GOT3 (cell line): Measurements from ENCODE around the gene SLC35E4.
A peak's percentile ranks its signal among the peaks of the same experiment; 100 is the strongest.
"Not testable (repeated sequence)": the region's sequence is repeated elsewhere in the genome, so short reads cannot be mapped to it uniquely, and the experiment has no call there.

Source experiments
- DNase-seq: peaks from one replicate; lab custom pipeline; 2025; ENCODE audit warnings: mixed read lengths; lab: John Stamatoyannopoulos, UW

The SLC35E4 gene

DNA sequence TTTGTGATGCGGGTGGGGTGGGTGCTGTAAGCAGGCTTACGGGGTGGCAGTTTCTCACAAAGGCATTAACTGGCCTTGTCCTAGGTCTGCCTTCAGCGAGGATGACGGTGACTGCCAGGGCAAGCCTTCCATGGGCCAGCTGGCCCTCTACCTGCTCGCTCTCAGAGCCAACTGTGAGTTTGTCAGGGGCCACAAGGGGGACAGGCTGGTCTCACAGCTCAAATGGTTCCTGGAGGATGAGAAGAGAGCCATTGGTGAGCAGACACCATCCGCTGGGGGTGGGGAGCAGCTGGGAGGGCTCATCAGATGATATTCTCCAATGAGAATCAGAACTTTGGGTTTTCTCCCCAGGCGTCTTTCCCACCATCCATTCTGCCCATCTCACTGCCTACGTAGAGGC is 22.8 kb upstream of the SLC35E4 start:
- DNase-seq = no peak

GRCh38 chr22:30614268-30614667 is 21.3 kb upstream of the SLC35E4 start:
- no peak for DNase-seq

DNA sequence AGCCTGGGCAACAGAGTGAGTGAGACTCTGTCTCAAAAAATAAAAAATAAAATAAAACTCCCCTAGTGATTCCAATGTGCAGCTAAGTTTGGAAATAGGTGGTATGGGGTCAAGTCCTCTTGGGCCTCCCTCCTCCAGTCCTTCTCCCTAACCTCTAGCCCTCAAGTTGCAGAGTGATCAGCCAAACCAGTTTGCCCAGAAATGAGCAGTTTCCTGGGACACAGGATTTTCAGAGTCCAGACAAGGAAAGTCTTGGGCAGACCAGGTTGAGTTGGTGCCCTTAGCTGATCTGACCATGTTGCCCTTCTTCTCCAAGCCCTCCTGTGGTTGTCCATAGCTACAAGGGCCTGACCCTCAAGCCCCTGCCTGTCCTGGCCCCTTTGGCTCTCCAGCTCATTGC is 20.7 kb upstream of the SLC35E4 start:
- no peak for DNase-seq

DNA sequence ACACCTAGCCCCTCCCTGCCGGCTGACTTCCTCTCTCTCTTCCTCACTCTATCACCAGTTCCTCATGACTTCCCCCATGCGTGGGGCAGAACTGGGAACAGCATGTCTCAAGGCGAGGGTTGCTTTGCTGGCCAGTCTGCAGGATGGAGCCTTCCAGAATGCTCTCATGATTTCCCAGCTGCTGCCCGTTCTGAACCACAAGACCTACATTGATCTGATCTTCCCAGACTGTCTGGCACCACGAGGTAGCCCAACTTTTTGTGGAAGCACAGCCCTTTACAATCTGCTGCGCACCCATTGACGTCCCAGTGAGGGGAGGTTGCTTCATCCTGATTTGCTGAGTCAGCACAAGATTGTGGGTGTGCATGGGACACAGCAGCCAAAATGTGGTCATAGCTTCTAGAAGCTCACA is 20.0 kb upstream of the SLC35E4 start:
- DNase-seq = no peak

DNA sequence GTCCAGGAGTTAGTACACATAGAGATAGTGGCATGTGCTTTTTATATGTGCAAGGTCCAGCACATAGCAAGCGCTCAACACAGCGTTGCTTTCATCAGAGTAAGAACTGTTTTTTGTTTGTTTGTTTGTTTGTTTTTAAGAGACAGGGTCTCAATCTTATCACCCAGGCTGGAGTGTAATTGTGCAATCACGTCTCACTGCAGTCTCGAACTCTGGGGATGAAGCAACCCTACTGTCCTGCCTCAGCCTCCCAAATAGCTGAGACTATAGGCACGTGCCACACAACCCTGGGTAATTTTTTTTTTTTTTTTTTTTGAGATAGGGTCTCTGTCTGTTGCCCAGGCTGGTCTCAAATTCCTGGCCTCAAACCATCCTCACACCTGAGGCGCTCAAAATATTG is 17.8 kb upstream of the SLC35E4 start:
- no peak for DNase-seq

GRCh38 chr22:30619909-30620308 is 15.7 kb upstream of the SLC35E4 start:
- not testable (repeated sequence) for DNase-seq

- DNase-seq = no peak
Observed at GRCh38 chr22:30626413-30626812, 9.2 kb upstream of the SLC35E4 start.

DNA sequence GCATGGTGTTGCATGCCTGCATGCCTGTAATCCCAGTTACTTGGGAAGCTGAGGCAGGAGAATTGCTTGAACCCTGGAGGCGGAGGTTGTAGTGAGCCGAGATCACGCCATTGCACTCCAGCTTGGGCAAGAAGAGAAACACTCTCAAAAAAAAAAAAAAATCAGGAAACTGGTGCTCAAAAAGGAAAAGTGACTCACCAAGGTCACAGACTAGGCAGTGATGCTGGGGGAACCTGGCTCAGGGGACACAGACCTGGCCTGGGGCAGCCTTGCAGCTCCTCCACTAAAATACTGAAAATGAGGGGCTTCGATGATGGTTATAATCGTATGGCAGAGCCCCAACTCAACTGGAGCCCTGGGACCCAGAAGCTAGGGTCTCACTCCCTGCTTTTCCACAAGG is 8.1 kb upstream of the SLC35E4 start:
- no peak for DNase-seq

DNA sequence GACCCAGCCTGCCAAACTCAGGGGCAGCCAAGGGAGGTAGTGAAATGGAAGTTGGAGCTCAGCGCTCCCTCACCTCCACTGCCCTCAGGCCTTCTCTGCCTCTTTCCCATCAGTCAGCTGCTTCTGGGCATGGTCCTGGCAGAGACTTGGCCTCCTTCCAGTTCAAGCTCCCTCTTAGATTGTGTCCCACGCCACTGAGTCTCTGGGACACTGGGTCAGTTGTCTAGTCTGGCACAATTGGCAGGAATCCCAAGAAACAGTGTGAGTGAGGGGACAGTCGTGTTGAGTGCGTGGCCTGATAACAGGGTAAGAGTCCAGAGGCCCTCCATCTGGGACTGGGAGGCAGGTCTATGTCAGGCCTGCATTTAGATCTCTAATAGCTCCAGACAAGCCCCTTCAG is 7.1 kb upstream of the SLC35E4 start:
- DNase-seq = no peak

- DNase-seq = not testable (repeated sequence)
Observed at GRCh38 chr22:30631469-30631868, 4.1 kb upstream of the SLC35E4 start.

DNA sequence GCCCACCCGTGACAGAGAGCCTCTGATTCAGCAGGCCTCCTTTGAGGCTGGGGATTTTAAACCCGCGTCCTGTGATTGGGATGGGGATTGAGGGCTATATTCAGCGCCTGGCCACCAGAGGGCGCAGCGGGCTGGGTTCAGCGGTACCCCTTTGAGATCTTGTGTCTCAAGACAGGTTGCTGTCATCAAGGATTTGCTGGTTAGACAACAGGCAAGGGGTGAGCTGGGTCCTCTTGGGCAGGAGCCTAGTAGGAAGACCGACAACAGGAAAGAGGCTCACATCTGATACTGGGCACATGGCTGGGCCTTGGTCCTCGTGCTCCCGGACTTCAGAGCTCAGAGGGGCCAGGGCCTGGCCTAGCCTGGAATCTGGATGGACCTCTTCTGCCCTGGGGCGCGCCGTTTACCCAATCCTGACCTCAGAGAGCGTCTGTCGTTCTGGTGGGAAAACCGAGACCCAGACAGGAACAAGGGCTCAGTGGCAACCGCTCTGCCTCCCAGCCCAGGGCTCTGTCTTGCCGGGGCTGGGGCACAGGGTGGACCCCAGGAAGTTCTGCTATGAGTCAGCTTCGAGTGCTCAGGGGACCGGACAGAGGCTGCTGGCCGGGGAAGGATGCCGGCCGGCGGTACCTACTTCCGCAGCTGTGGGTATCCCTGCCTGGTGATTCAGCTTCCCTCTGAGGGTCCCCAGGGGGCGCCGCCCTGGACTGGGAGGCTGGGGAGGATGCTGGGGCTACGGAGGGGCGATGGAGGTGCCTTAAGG is 929 bp upstream of the SLC35E4 start:
- DNase-seq = peak; percentile 58

DNA sequence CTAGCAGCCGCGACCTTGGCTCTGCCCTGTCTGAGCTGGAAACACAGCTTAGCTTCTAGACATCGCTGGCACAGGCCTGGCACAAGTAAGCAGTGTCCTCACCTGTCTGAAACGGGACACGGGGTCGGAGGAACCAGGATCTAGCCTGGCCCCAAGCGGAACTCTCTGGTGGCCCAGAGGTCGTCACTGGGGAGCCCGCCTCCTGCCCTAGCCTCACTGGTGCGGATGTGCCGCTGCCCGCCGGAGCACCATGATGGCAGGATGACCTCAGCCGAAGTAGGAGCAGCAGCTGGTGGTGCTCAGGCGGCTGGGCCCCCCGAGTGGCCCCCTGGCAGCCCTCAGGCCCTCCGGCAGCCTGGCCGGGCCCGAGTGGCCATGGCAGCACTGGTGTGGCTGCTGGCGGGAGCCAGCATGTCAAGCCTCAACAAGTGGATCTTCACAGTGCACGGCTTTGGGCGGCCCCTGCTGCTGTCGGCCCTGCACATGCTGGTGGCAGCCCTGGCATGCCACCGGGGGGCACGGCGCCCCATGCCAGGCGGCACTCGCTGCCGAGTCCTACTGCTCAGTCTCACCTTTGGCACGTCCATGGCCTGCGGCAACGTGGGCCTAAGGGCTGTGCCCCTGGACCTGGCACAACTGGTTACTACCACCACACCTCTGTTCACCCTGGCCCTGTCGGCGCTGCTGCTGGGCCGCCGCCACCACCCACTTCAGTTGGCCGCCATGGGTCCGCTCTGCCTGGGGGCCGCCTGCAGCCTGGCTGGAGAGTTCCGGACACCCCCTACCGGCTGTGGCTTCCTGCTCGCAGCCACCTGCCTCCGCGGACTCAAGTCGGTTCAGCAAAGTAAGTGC is 871 bp downstream of the SLC35E4 start:
- no peak for DNase-seq

GRCh38 chr22:30637701-30638114 is 2.1 kb downstream of the SLC35E4 start:
- DNase-seq = no peak

DNA sequence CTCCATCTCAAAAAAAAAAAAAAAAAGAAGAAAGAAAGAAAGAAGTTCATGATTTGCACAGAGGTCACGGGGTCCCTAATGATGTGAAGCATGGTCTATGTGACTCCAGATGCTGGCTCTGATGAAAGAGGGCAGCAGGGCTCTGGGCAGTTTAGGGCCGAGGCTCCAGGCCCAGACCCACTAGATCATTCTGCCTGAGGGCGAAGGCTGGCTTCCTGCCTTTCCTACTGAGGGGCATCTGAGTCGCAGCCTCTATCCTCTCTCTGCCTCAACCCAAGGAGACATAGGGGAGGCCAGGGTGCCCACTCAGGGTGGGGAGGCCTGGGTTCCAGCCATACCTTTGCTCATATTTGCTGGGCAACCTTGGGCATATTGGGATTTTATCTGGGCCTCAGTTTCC is 4.8 kb downstream of the SLC35E4 start:
- no peak for DNase-seq

GRCh38 chr22:30640839-30641430 is 5.4 kb downstream of the SLC35E4 start:
- no peak for DNase-seq

DNA sequence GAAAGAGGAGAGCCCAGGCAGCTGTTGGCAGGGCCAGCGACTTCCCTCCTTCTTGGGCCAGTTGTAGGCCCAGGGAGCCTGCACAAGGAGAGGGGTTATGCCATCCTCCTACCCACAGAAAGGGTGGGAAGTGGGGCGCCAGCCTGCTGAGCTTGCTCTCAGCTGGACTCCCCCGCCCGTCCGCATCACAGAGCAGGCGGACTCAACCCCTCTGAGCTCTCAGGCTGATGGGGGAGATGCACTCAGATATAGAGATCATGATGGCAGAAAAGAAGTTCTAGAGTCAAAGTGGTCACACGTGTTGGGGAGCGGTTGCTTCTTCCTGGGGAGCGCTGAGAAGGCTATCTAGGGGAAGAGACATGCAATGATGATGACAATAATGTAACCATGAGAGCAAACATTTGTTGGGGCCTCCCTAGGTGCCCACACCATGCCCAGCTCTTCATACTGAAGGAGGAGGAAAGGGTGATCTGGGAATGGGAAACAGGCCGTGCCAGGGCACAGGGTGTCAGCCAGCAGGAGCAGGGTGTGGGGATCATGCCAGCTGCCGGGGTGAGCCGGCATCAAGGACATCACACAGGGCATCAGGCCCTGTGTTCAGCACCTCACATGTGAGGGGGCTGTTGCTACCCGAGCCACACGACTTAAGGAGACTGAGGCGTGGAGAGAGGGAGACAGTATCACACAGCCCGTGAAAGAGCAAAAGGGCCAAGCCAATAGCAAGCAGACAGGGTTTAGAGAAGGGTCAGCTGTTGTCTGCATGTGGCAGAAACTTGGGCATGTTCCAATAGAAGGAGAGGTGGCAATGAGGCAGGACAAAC is 7.7 kb downstream of the SLC35E4 start:
- no peak for DNase-seq

GRCh38 chr22:30646518-30647160 is 11.1 kb downstream of the SLC35E4 start:
- no peak for DNase-seq

GRCh38 chr22:30647536-30647935 is 12.0 kb downstream of the SLC35E4 start:
- DNase-seq = no peak

GRCh38 chr22:30648825-30649224 is 13.2 kb downstream of the SLC35E4 start:
- DNase-seq = no peak

DNA sequence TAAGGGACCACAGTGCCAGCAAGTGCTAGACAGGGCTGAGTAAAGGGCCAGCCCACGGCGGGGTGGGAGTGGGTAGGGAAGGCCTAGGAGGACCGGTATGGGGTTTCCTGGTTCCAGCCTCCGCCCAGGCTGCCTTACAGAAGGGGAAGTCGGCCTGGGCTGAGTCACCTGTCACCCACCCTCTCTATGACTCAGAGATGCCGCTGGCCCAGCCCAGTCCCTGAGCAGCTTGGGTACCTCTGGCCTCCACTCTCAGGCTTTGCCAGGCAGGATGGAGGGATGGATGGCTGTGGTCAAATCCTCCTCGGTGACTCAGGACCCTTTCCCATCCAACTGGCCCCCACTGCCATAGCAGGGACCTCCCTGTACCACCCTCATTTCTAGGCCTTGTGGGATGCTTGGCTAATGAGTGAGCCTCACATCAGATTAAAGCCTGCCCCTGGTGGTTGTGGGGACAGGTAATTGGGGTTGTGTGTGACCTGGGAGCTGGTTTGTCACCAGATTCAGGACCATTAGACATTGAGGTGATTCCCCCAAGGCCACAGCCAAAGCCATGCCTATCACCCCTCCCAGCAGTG is 13.9 kb downstream of the SLC35E4 start:
- DNase-seq = peak; percentile 27

DNA sequence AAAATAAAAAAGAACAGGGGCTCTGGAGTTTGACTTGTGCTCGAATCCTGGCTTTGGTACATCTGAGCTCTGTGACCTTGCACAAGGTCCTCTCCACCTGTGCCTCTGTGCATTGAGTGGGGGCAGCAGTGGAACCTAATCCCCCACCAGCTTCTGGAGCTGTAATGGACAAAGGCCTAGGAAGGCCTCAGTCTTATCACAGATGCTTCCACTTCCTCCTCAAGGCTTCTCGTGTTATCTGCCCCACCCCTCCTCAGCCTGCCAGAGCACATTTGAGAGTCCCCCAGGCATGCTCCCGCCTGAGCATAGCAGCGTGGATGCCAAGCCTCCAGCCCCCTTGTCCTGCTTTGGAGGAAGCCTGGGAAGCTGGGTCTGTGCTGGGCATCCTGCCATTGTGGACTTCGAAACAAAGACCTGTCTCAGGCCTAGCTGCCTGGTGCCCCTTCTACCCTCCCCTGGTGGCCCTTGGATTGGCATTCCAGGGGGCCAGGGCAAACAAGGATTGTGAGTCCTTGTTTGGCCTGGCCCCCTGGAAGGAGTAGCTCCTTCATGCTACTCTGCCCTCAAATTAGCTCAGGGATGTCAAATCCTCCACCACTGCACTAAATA is 15.0 kb downstream of the SLC35E4 start:
- no peak for DNase-seq
